Neural progenitor cell (in vitro differentiated cells): ENCODE results near the gene RBM19. TPM values are rescaled to one million over a fixed set of nuclear protein-coding genes. Genes with fewer than 3 reads are reported as not detected.

Experiments used
- DNase-seq: peaks from one replicate; pipeline ENCODE4 v3.0.0-alpha.2; 2016; ENCODE audit warnings: low spot score
- H2AFZ ChIP-seq: fragments of 200-600 bp; sonication (generic); replicated peaks from 2 replicates; pipeline ENCODE4 v1.6.1; 2016; ENCODE audit warnings: antibody characterized with exemption
- H3F3A ChIP-seq: fragments of 200-600 bp; sonication (generic); 2 replicates; pipeline ENCODE4 v1.6.1; 2016; ENCODE audit warnings: antibody characterized with exemption, low read depth
- H3K27ac ChIP-seq: fragments of 200-600 bp; sonication (generic); 2 replicates; pipeline ENCODE4 v1.5.1; 2016; ENCODE audit warnings: mild to moderate bottlenecking
- H3K27me3 ChIP-seq: fragments of 200-600 bp; sonication (generic); 2 replicates; pipeline ENCODE4 v1.6.1; 2016; ENCODE audit warnings: mild to moderate bottlenecking, moderate library complexity
- H3K36me3 ChIP-seq: fragments of 200-600 bp; sonication (generic); 2 replicates; pipeline ENCODE4 v1.5.1; 2016
- H3K4me1 ChIP-seq: fragments of 200-600 bp; sonication (generic); 2 replicates; pipeline ENCODE4 v1.6.1; 2016; ENCODE audit warnings: mixed run types
- H3K4me2 ChIP-seq: fragments of 200-600 bp; sonication (generic); 2 replicates; pipeline ENCODE4 v1.6.1; 2016
- H3K4me3 ChIP-seq: fragments of 200-600 bp; sonication (generic); 2 replicates; pipeline ENCODE4 v1.5.1; 2016
- H3K79me2 ChIP-seq: fragments of 200-600 bp; sonication (generic); 2 replicates; pipeline ENCODE4 v1.6.1; 2016; ENCODE audit warnings: low read depth
- H3K9ac ChIP-seq: fragments of 200-600 bp; sonication (generic); 2 replicates; pipeline ENCODE4 v1.6.1; 2016
- H3K9me3 ChIP-seq: fragments of 200-600 bp; sonication (generic); 2 replicates; pipeline ENCODE4 v1.5.1; 2016; ENCODE audit warnings: low read depth
- H4K20me1 ChIP-seq: fragments of 200-600 bp; sonication (generic); 2 replicates; pipeline ENCODE4 v1.6.1; 2016; ENCODE audit warnings: low read depth
- H3K27ac Mint-ChIP-seq: 3 replicates; pipeline ENCODE4 v1.8.0; 2021; ENCODE audit warnings: mixed read lengths
- H3K27me3 Mint-ChIP-seq: 2 replicates; pipeline ENCODE4 v1.8.0; 2022; ENCODE audit warnings: low read depth, mild to moderate bottlenecking, inconsistent platforms, moderate library complexity, mixed read lengths; ENCODE audit not compliant: insufficient read depth
- H3K36me3 Mint-ChIP-seq: 3 replicates; pipeline ENCODE4 v1.8.0; 2021; ENCODE audit warnings: mixed read lengths
- H3K4me1 Mint-ChIP-seq: 3 replicates; pipeline ENCODE4 v1.8.0; 2021; ENCODE audit warnings: mixed read lengths
- H3K4me3 Mint-ChIP-seq: 3 replicates; pipeline ENCODE4 v1.8.0; 2021; ENCODE audit warnings: mild to moderate bottlenecking, moderate library complexity, mixed read lengths
- H3K9me3 Mint-ChIP-seq: 3 replicates; pipeline ENCODE4 v1.8.0; 2020; ENCODE audit warnings: mixed read lengths
- EZH2 ChIP-seq: fragments of 200-600 bp; sonication (generic); IDR thresholded peaks from 2 replicates; pipeline ENCODE4 v1.6.1; 2017; ENCODE audit warnings: antibody characterized with exemption, mild to moderate bottlenecking, moderate library complexity
- EZH2phosphoT487 ChIP-seq: fragments of 200-600 bp; sonication (generic); IDR thresholded peaks from 2 replicates; pipeline ENCODE4 v1.6.1; 2017; ENCODE audit warnings: antibody characterized with exemption
- total RNA-seq: library from RNA; depleted of rRNA; stranded (reverse); fragments of >200 nt; gene quantifications from 2 replicates; pipeline ENCODE4 v1.2.3, GENCODE V29; 2015; ENCODE audit warnings: low replicate concordance
- TF ChIP-seq, protein P1 (sequence below): fragments of 200-600 bp; sonication (generic); IDR thresholded peaks from 2 replicates; pipeline ENCODE4 v1.5.1; 2017; ENCODE audit warnings: antibody characterized with exemption, mild to moderate bottlenecking

Gene RBM19
- total RNA-seq, 1 donor from 2014 or later: 23.5 TPM

DNA sequence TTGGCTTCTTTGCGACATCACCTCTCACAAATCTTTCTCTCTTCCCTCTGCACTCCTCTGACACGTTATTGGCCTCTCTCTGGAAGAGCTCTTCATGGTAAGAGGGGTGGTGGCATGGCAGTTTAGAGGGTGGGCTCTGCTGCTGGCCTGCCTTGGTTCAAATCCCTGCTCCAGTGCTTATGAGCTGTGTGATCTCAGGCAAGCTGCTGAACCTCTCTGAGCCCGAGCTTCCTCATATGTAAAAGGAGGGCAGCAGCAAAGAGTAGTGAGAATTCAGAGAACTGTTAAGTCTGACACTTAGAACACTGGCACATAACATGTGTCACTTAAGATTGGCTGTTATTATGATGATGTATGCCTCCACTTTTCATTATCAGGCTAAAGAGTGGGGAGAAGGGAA is 118.3 kb downstream of the RBM19 start:
- no peak for TF ChIP-seq EZH2phosphoT487
- TF ChIP-seq, protein P1, sequence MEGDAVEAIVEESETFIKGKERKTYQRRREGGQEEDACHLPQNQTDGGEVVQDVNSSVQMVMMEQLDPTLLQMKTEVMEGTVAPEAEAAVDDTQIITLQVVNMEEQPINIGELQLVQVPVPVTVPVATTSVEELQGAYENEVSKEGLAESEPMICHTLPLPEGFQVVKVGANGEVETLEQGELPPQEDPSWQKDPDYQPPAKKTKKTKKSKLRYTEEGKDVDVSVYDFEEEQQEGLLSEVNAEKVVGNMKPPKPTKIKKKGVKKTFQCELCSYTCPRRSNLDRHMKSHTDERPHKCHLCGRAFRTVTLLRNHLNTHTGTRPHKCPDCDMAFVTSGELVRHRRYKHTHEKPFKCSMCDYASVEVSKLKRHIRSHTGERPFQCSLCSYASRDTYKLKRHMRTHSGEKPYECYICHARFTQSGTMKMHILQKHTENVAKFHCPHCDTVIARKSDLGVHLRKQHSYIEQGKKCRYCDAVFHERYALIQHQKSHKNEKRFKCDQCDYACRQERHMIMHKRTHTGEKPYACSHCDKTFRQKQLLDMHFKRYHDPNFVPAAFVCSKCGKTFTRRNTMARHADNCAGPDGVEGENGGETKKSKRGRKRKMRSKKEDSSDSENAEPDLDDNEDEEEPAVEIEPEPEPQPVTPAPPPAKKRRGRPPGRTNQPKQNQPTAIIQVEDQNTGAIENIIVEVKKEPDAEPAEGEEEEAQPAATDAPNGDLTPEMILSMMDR: no peak
- no peak for TF ChIP-seq EZH2
- Mint-ChIP-seq H3K27me3 (peaks cover 9% of the 10 kb centered on the region), H3K27ac (no peak overlapping the region), H3K4me3 (no peak overlapping the region), H3K9me3 (no peaks in the 10 kb centered on the region), H3K4me1 (peaks cover 32% of the 10 kb centered on the region), H3K36me3 (no peaks in the 10 kb centered on the region)
- no peaks in the 10 kb centered on the region for H3K36me3 ChIP-seq
- no peak overlapping the region for H3K27ac ChIP-seq
- no peaks in the 10 kb centered on the region for H3K27me3 ChIP-seq
- no peak for DNase-seq
- no peak overlapping the region for H3K9ac ChIP-seq
- H3K4me2 ChIP-seq: no peak overlapping the region
- H3F3A ChIP-seq: no peaks in the 10 kb centered on the region
- no peaks in the 10 kb centered on the region for H3K9me3 ChIP-seq
- H3K4me3 ChIP-seq: no peak overlapping the region
- H4K20me1 ChIP-seq: no peaks in the 10 kb centered on the region
- no peak overlapping the region for H2AFZ ChIP-seq
- peaks cover 5% of the 10 kb centered on the region for H3K4me1 ChIP-seq
- H3K79me2 ChIP-seq: no peaks in the 10 kb centered on the region

DNA sequence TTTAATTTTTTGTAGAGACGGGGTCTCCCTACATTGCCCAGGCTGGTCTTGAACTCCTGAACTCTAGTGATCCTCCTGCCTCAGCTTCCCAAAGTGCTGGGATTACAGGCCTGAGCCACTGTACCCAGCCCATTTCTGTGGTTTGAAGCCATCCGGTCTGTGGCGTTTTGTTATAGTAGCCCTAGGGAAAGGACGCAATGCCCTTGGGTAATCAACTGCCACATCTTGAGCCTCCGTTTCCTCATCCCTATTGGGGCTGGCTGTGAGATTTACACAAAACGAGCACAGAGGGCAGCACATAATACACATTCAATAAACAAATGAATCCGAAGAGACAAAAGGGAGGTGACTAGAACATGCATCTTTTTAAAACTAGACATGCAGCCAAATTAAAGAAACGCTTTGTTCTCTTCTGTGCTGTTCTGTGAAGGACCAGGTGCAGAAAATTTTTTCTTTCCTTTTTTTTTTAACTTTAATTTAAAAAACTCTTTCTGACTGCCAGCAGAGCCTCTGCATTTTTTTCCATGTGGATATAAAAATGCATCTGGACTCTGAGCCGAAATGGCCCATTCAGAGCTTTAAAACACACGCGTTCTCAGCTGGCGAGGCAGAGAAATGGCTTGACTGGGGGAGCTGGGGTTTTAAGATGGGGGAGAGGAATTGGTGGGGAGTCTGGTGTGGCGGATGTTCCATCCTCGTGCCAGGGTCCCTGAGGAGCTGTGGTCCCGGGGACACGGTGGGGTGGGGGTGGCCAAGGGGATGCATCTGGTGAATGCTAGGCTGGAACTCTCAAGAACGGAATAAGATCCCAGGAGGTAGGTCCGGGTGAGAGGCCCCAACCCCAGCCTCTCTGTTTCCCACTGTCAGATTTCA is 119.0 kb downstream of the RBM19 start:
- no peaks in the 10 kb centered on the region for H3K36me3 ChIP-seq
- H2AFZ ChIP-seq: no peak overlapping the region
- H3F3A ChIP-seq: no peaks in the 10 kb centered on the region
- no peak overlapping the region for H3K4me3 Mint-ChIP-seq
- no peak overlapping the region for H3K27ac Mint-ChIP-seq
- H3K79me2 ChIP-seq: no peaks in the 10 kb centered on the region
- H4K20me1 ChIP-seq: no peaks in the 10 kb centered on the region
- no peak for DNase-seq
- H3K9me3 Mint-ChIP-seq: no peaks in the 10 kb centered on the region
- H3K4me1 ChIP-seq: peaks cover 4% of the 10 kb centered on the region
- no peak overlapping the region for H3K9ac ChIP-seq
- H3K4me2 ChIP-seq: no peak overlapping the region
- TF ChIP-seq, protein P1: no peak
- TF ChIP-seq EZH2 (no peak), EZH2phosphoT487 (no peak)
- no peak overlapping the region for H3K4me3 ChIP-seq
- H3K4me1 Mint-ChIP-seq: peaks cover 32% of the 10 kb centered on the region
- peaks cover 9% of the 10 kb centered on the region for H3K27me3 Mint-ChIP-seq
- no peak overlapping the region for H3K27ac ChIP-seq
- H3K36me3 Mint-ChIP-seq: no peaks in the 10 kb centered on the region
- no peaks in the 10 kb centered on the region for H3K9me3 ChIP-seq
- no peaks in the 10 kb centered on the region for H3K27me3 ChIP-seq

DNA sequence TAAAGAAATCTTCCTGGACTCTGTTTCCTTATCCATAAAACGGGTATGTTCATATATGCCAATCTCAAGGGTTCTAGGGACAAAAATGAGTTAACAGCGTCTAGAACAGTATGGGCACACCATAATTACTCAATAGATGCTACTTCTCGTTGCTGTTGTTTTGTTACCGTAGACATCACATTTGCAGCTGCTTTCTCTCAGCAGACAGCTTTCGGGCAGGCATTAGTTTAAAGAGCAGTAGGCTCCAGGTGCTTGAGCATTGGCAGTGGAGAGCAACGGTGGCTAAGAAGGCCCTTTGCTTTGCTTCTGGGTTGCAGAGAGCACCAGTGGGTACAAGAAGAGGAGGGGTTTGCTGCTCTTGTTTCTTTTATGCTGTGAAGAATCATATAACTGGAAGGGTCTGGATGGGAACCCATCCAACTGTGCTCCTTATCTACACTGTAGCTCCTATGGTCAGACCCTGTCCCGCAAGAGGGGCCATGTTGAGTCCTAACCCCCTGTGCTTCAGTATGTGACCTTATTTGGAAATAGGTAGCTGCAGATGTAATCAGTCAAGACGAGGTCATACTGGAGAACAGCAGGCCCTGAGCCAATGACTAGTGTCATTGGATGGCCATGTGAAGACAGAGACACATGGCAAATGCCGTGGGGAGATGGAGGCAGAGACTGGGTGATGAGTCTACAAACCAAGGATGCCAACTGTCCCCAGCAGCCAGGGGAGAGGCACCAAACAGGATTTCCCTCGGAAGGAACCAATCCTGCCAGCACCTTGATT is 120.0 kb downstream of the RBM19 start:
- Histone ChIP-seq H3F3A (no peaks in the 10 kb centered on the region), H2AFZ (no peak overlapping the region), H3K36me3 (no peaks in the 10 kb centered on the region), H3K4me3 (no peak overlapping the region), H3K79me2 (no peaks in the 10 kb centered on the region), H3K27ac (no peak overlapping the region), H3K9ac (no peak overlapping the region), H3K4me2 (no peak overlapping the region), H3K9me3 (no peaks in the 10 kb centered on the region), H4K20me1 (no peaks in the 10 kb centered on the region), H3K4me1 (peaks cover 4% of the 10 kb centered on the region), H3K27me3 (no peaks in the 10 kb centered on the region)
- H3K9me3 Mint-ChIP-seq: no peaks in the 10 kb centered on the region
- H3K27ac Mint-ChIP-seq: no peak overlapping the region
- H3K4me1 Mint-ChIP-seq: peaks cover 32% of the 10 kb centered on the region
- H3K4me3 Mint-ChIP-seq: no peak overlapping the region
- peaks cover 9% of the 10 kb centered on the region for H3K27me3 Mint-ChIP-seq
- no peaks in the 10 kb centered on the region for H3K36me3 Mint-ChIP-seq
- TF ChIP-seq, protein P1: no peak
- DNase-seq: no peak
